ENCODE results near the gene STIM2.
A peak's percentile ranks its signal among the peaks of the same experiment; 100 is the strongest.

The STIM2 gene

GRCh38 chr4:26837993-26838842, 22.4 kb upstream of the STIM2 start:
- DNase-seq (ENCODE audit: low spot score) = no peak

GRCh38 chr4:26839016-26839415, 21.6 kb upstream of the STIM2 start:
- DNase-seq (ENCODE audit: low spot score) = no peak

- DNase-seq (ENCODE audit: low spot score) = peak; percentile 28
Observed at GRCh38 chr4:26839534-26839951, 21.1 kb upstream of the STIM2 start.

- DNase-seq (ENCODE audit: low spot score) = no peak
Observed at GRCh38 chr4:26840786-26841185, 19.9 kb upstream of the STIM2 start.

- no peak for DNase-seq (ENCODE audit: low spot score)
Observed at GRCh38 chr4:26842911-26843310, 17.7 kb upstream of the STIM2 start.

- no peak for DNase-seq (ENCODE audit: low spot score)
Observed at GRCh38 chr4:26850528-26850927, 10.1 kb upstream of the STIM2 start.

GRCh38 chr4:26851129-26851528, 9.5 kb upstream of the STIM2 start:
- DNase-seq (ENCODE audit: low spot score) = no peak

- DNase-seq (ENCODE audit: low spot score) = no peak
Observed at GRCh38 chr4:26854701-26855100, 5.9 kb upstream of the STIM2 start.

- no peak for DNase-seq (ENCODE audit: low spot score)
Observed at GRCh38 chr4:26856906-26857277, 3.7 kb upstream of the STIM2 start.

- DNase-seq (ENCODE audit: low spot score) = peak; percentile 93
Observed at GRCh38 chr4:26857278-26858034, 3.2 kb upstream of the STIM2 start.

- no peak for DNase-seq (ENCODE audit: low spot score)
Observed at GRCh38 chr4:26858035-26858918, 2.4 kb upstream of the STIM2 start.

- DNase-seq (ENCODE audit: low spot score) = no peak
Observed at GRCh38 chr4:26858947-26859401, 1.7 kb upstream of the STIM2 start.

GRCh38 chr4:26859762-26860156, 882 bp upstream of the STIM2 start:
- no peak for DNase-seq (ENCODE audit: low spot score)

- peak; percentile 48 for DNase-seq (ENCODE audit: low spot score)
Observed at GRCh38 chr4:26860922-26861433, 337 bp downstream of the STIM2 start.

- peak; percentile 53 for DNase-seq (ENCODE audit: low spot score)
Observed at GRCh38 chr4:26861434-26862186, 969 bp downstream of the STIM2 start.

- DNase-seq (ENCODE audit: low spot score) = no peak
Observed at GRCh38 chr4:26862381-26862915, 1.8 kb downstream of the STIM2 start.

- no peak for DNase-seq (ENCODE audit: low spot score)
Observed at GRCh38 chr4:26863512-26863911, 2.9 kb downstream of the STIM2 start.

- no peak for DNase-seq (ENCODE audit: low spot score)
Observed at GRCh38 chr4:26864899-26865298, 4.3 kb downstream of the STIM2 start.

- no peak for DNase-seq (ENCODE audit: low spot score)
Observed at GRCh38 chr4:26866203-26866602, 5.6 kb downstream of the STIM2 start.

GRCh38 chr4:26866781-26867180, 6.1 kb downstream of the STIM2 start:
- no peak for DNase-seq (ENCODE audit: low spot score)

All from AG08396 (cell line).